PC-3 (cell line): ENCODE measurements around the gene CASKIN1. TPM values are rescaled to one million over a fixed set of nuclear protein-coding genes. Genes with fewer than 3 reads are reported as not detected.

ENCODE experiments used
- ATAC-seq: fragments of 200-7000 bp; cut with Tn5 transposase; 2 replicates; pipeline ENCODE4 v1.9.1; 2020; ENCODE audit warnings: mild to moderate bottlenecking, moderate library complexity
- BruUV-seq: library from RNA; stranded (reverse); fragments of 400-500 nt; replicated peaks from 2 replicates; lab custom pipeline; 2021; lab: Mats Ljungman, UMichigan
- CTCF ChIA-PET: fragments of 300-600 bp; sonication (Branson Sonifier 250); formaldehyde crosslinking; loops from one replicate; lab custom pipeline; 2022; ENCODE audit warnings: antibody characterized with exemption; lab: Charles Lee
- POLR2A ChIA-PET: fragments of 300-600 bp; sonication (Branson Sonifier 250); formaldehyde crosslinking; loops from one replicate; lab custom pipeline; 2022; ENCODE audit warnings: antibody characterized with exemption; ENCODE audit not compliant: unreplicated experiment; lab: Charles Lee
- DNase-seq: peaks from one replicate; pipeline ENCODE4 v3.0.0-alpha.2; 2015
- H2AFZ ChIP-seq: fragments of 300-600 bp; sonication (generic); 2 replicates; pipeline ENCODE4 v1.6.0; 2016; ENCODE audit warnings: antibody characterized with exemption, low read length
- H3F3A ChIP-seq: fragments of 300-600 bp; sonication (generic); one replicate; pipeline ENCODE4 v1.6.0; 2017; ENCODE audit warnings: antibody characterized with exemption, low read length, control low read depth, mild to moderate bottlenecking; ENCODE audit not compliant: unreplicated experiment
- H3K27ac ChIP-seq: fragments of 300-600 bp; sonication (generic); 2 replicates; pipeline ENCODE4 v1.5.1; 2016; ENCODE audit warnings: mild to moderate bottlenecking, low read length
- H3K27me3 ChIP-seq: fragments of 300-600 bp; sonication (generic); 2 replicates; pipeline ENCODE4 v1.6.1; 2016; ENCODE audit warnings: low read length, mixed read lengths
- H3K36me3 ChIP-seq: fragments of 300-600 bp; sonication (generic); 2 replicates; pipeline ENCODE4 v1.6.1; 2016; ENCODE audit warnings: low read depth, mixed run types, low read length, mixed read lengths
- H3K4me1 ChIP-seq: fragments of 300-600 bp; sonication (generic); 2 replicates; pipeline ENCODE4 v1.5.1; 2016; ENCODE audit warnings: low read length; ENCODE audit not compliant: insufficient read depth
- H3K4me2 ChIP-seq: fragments of 300-600 bp; sonication (generic); 2 replicates; pipeline ENCODE4 v1.6.0; 2016; ENCODE audit warnings: low read length
- H3K4me3 ChIP-seq: fragments of 300-600 bp; sonication (generic); 2 replicates; pipeline ENCODE4 v1.5.1; 2016; ENCODE audit warnings: mild to moderate bottlenecking, low read length, mixed read lengths
- H3K79me2 ChIP-seq: fragments of 300-600 bp; sonication (generic); 2 replicates; pipeline ENCODE4 v1.6.1; 2017; ENCODE audit warnings: low read length, mixed read lengths
- H3K9ac ChIP-seq: fragments of 300-600 bp; sonication (generic); 2 replicates; pipeline ENCODE4 v1.6.0; 2016; ENCODE audit warnings: mild to moderate bottlenecking, low read length
- H3K9me2 ChIP-seq: fragments of 300-600 bp; sonication (generic); replicated peaks from 2 replicates; pipeline ENCODE4 v1.6.1; 2016; ENCODE audit warnings: mixed run types, low read length, mixed read lengths
- H3K9me3 ChIP-seq: fragments of 300-600 bp; sonication (generic); 2 replicates; pipeline ENCODE4 v1.6.1; 2016; ENCODE audit warnings: low read length, mixed read lengths
- H4K20me1 ChIP-seq: fragments of 300-600 bp; sonication (generic); 2 replicates; pipeline ENCODE4 v1.6.1; 2016; ENCODE audit warnings: low read length, mixed read lengths
- CTCF ChIP-seq: fragments of 300-600 bp; sonication (generic); conservative IDR thresholded peaks from 2 replicates; pipeline ENCODE4 v1.5.1; 2017; ENCODE audit warnings: antibody characterized with exemption, low read depth, mild to moderate bottlenecking, low read length
- EZH2 ChIP-seq: fragments of 300-600 bp; sonication (generic); IDR thresholded peaks from one replicate; pipeline ENCODE4 v1.6.1; 2017; ENCODE audit warnings: antibody characterized with exemption, mild to moderate bottlenecking, low read length; ENCODE audit not compliant: unreplicated experiment
- EZH2phosphoT487 ChIP-seq: fragments of 300-600 bp; sonication (generic); IDR thresholded peaks from 2 replicates; pipeline ENCODE4 v1.6.1; 2018; ENCODE audit warnings: mild to moderate bottlenecking, antibody characterized with exemption, low read length, borderline replicate concordance
- intact Hi-C: fragments of 100-400 bp; cut with micrococcal nuclease; formaldehyde crosslinking; loops from 2 replicates; pipeline ENCODE4 v1.9.0; 2023
- total RNA-seq: library from RNA; depleted of rRNA; stranded (reverse); fragments of >200 nt; gene quantifications from 2 replicates; pipeline ENCODE4 v1.2.3, GENCODE V29; 2014

CASKIN1 gene
- total RNA-seq, 1 experiment from 2014 or later, result 1.6 TPM

DNA sequence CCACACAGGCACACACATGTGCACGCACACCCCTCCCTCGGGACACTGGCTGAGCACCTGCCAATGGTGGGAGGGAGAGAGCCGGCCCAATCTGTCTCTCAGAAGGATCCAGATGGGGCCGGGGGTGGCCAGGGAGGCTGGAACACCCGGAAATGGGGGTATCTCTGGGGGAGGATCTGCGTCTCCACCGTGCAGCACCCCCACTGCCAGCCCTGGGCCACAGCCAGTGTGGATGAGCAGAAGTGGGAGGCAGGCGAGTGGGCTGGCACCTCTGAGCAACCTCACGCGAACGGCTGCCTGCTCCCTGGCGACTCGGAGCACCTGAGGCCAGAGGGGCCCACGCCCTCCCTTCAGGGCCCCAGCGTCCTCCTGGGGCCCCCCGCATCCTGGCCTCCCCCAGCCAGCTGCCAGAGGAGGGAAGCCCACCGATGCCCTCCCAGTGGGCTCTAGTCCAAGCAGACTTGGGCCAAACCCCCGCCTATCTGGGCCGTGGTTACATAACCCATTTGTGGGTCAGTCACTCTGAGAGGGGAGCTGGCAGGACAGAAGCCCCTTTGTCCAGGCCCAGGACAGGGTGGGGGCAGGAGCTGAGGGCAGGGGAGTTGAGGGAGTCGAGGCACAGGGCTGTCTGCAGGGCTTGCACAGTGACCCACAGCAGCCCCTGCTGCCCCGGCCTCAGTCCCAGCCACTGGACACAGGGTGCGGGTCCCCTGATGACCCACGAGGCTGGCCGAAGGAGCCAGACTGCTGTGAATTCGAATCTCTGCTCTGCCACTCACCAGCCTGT lies 5.6 kb downstream of the CASKIN1 start:
- CTCF ChIA-PET, result no interaction called here
- TF ChIP-seq EZH2phosphoT487 (no peak), CTCF (no peak), EZH2 (no peak)
- POLR2A ChIA-PET, result no interaction called here
- Histone ChIP-seq H3K36me3 (no peaks in the 10 kb centered on the region), H3K4me2 (no peak overlapping the region), H3K9ac (no peak overlapping the region), H3F3A (no peaks in the 10 kb centered on the region), H3K79me2 (no peaks in the 10 kb centered on the region), H3K27ac (no peak overlapping the region), H3K4me3 (no peak overlapping the region), H3K27me3 (no peaks in the 10 kb centered on the region), H3K9me2 (no peaks in the 10 kb centered on the region), H3K9me3 (no peaks in the 10 kb centered on the region), H4K20me1 (no peaks in the 10 kb centered on the region), H2AFZ (no peak overlapping the region), H3K4me1 (peaks cover 12% of the 10 kb centered on the region; the same call in 1 of the 2 replicates)
- DNase-seq, result no peak
- BruUV-seq, result no TSS peak
- intact Hi-C loops, result no loop called here
- ATAC-seq, result no peak

DNA sequence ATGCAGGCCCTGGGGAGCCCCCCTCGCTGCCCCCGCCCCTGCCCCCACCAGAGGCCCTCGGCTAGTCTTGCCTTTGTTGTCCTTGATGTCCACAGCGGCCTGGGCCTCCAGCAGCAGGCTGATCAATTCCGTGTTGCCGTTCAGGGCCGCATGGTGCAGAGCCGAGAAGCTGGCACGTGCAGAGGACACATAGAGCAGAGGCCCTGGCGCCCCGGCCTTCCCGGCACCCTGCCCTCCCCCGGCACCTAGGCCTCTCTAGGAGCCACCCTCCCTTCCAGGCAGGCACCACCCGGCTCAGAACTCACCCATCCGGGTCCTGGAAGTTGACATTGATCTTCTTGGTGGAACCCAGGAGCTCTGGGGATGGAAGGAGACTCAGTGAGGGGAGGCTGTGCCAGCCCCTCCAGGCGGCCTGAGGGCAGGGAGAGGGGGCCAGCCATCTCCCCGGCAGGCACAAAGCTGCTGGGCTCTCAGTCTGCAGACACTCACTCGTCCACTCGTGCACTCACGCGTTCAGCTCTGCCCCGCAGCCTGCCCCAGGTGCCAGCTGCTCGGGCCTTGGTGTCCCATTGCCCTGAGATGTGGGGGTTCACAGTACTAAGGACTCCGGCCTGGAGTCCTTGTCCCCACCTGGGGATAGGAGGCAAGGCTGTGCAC lies 6.3 kb downstream of the CASKIN1 start:
- Histone ChIP-seq H3K4me3 (no peak overlapping the region), H3K4me1 (peaks cover 5% of the 10 kb centered on the region; the same call in 1 of the 2 replicates), H3K4me2 (no peak overlapping the region), H3K36me3 (no peaks in the 10 kb centered on the region), H3K79me2 (no peaks in the 10 kb centered on the region), H3K9me3 (no peaks in the 10 kb centered on the region), H4K20me1 (no peaks in the 10 kb centered on the region), H3K9me2 (no peaks in the 10 kb centered on the region), H3F3A (no peaks in the 10 kb centered on the region), H2AFZ (no peak overlapping the region), H3K9ac (no peak overlapping the region), H3K27ac (no peak overlapping the region), H3K27me3 (no peaks in the 10 kb centered on the region)
- DNase-seq (no peak), ATAC-seq (no peak)
- ChIA-PET CTCF (no interaction called here), POLR2A (no interaction called here)
- no TSS peak for BruUV-seq
- TF ChIP-seq EZH2, result no peak
- intact Hi-C loops, result no loop called here

DNA sequence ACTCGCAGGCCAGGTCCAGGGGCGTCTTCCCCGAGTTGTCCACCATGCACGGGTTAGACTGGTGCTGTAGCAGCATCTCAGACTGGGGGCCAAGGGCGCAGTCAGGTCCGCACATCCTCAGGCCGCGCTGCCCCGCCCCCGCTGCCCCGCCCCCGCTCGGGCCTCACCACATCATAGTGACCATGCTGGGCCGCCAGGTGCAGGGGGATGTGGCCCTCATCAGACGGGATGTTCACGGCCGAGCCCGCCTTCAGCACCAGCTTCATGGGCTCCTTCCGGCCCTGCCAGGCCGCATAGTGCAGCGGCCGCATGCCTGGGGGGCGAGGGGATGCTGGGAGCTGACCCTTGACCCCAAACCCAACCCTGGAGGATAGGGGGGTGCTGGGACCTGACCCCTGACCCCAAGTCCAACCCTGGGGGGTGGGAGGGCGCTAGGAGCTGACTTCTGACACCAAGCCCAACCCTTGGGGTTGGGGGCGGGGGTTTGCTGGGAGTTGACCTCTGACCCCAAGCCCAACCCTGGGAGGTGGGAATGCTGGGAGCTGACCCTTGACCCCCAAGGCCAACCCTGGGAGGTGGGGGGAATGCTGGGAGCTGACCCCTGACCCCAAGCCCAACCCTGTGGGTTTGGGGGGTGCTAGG lies 7.0 kb downstream of the CASKIN1 start:
- H3K36me3 ChIP-seq, result no peaks in the 10 kb centered on the region
- no peak overlapping the region for H3K4me3 ChIP-seq
- ChIA-PET POLR2A (no interaction called here), CTCF (no interaction called here)
- no peaks in the 10 kb centered on the region for H3K27me3 ChIP-seq
- H4K20me1 ChIP-seq, result no peaks in the 10 kb centered on the region
- BruUV-seq, result no TSS peak
- H3K79me2 ChIP-seq, result no peaks in the 10 kb centered on the region
- DNase-seq, result no peak
- ATAC-seq, result no peak
- H3K27ac ChIP-seq, result no peak overlapping the region
- H3K4me2 ChIP-seq, result no peak overlapping the region
- H3K9me3 ChIP-seq, result no peaks in the 10 kb centered on the region
- no peak overlapping the region for H3K9ac ChIP-seq
- no peak overlapping the region for H2AFZ ChIP-seq
- intact Hi-C loops, result no loop called here
- H3K9me2 ChIP-seq, result no peaks in the 10 kb centered on the region
- no peaks in the 10 kb centered on the region for H3K4me1 ChIP-seq
- TF ChIP-seq CTCF, result no peak
- TF ChIP-seq EZH2phosphoT487, result no peak
- TF ChIP-seq EZH2, result no peak
- no peaks in the 10 kb centered on the region for H3F3A ChIP-seq
